CD4-positive, alpha-beta T cell (primary cell): ENCODE data around the gene AKAP9. TPM values are rescaled to one million over a fixed set of nuclear protein-coding genes. Genes with fewer than 3 reads are reported as not detected.
"Not testable (repeated sequence)": the region's sequence is repeated elsewhere in the genome, so short reads cannot be mapped to it uniquely, and the experiment has no call there.

ENCODE experiments used
- ATAC-seq: fragments of 200-7000 bp; cut with Tn5 transposase; one replicate; pipeline ENCODE4 v1.10.0; 2022; ENCODE audit warnings: mild to moderate bottlenecking; ENCODE audit not compliant: poor library complexity
- CTCF ChIA-PET: fragments of 350-600 bp; sonication (Branson Sonifier 250); formaldehyde crosslinking; loops from one replicate; lab custom pipeline; 2021; ENCODE audit warnings: antibody characterized with exemption, inconsistent platforms; lab: Charles Lee
- POLR2A ChIA-PET: fragments of 350-600 bp; sonication (Branson Sonifier 250); formaldehyde crosslinking; loops from one replicate; lab custom pipeline; 2021; ENCODE audit warnings: antibody characterized with exemption, inconsistent platforms; lab: Charles Lee
- DNase-seq, 14 experiments: peaks; one replicate each; pipeline ENCODE4 v3.0.0-alpha.2; 2013 to 2020; ENCODE audit warnings: mixed read lengths in 2 of 14
- H3K27ac ChIP-seq, 2 donors: one replicate each; pipeline versions ENCODE4 v1.5.1 to v1.7.0; 2013; ENCODE audit warnings: low read length in 2 of 2, low read depth in 1 of 2, mild to moderate bottlenecking in 1 of 2
- H3K27me3 ChIP-seq, 2 experiments: 1 replicate in 1 of 2; 2 replicates in 1 of 2; pipeline versions ENCODE4 v1.6.1 to v1.7.0; 2013; ENCODE audit warnings: low read length in 2 of 2, control low read depth in 1 of 2, mild to moderate bottlenecking in 1 of 2, moderate library complexity in 1 of 2; ENCODE audit not compliant: insufficient read depth in 2 of 2, control insufficient read depth in 1 of 2
- H3K36me3 ChIP-seq: one replicate; pipeline ENCODE4 v1.6.1; 2013; ENCODE audit warnings: low read length, control low read depth; ENCODE audit not compliant: insufficient read depth
- H3K4me1 ChIP-seq: one replicate; pipeline ENCODE4 v1.6.1; 2013; ENCODE audit warnings: low read length, control low read depth; ENCODE audit not compliant: insufficient read depth
- H3K4me3 ChIP-seq: one replicate; pipeline ENCODE4 v1.5.1; 2013; ENCODE audit warnings: mild to moderate bottlenecking, low read length, moderate library complexity
- H3K9me3 ChIP-seq, 2 experiments: 1 replicate in 1 of 2; 2 replicates in 1 of 2; pipeline versions ENCODE4 v1.6.1 to v1.7.0; 2013; ENCODE audit warnings: low read length in 2 of 2, mild to moderate bottlenecking in 2 of 2, control low read depth in 1 of 2, moderate library complexity in 1 of 2; ENCODE audit not compliant: control insufficient read depth in 1 of 2, insufficient read depth in 1 of 2
- H3K27ac Mint-ChIP-seq: one replicate; pipeline ENCODE4 v1.8.0; 2020; ENCODE audit warnings: mixed read lengths
- H3K27me3 Mint-ChIP-seq: one replicate; pipeline ENCODE4 v1.8.0; 2021; ENCODE audit warnings: mixed read lengths
- H3K36me3 Mint-ChIP-seq: one replicate; pipeline ENCODE4 v1.8.0; 2021; ENCODE audit warnings: low read depth, mixed read lengths
- H3K4me1 Mint-ChIP-seq: one replicate; pipeline ENCODE4 v1.8.0; 2021; ENCODE audit warnings: low read depth, mixed read lengths
- H3K4me3 Mint-ChIP-seq: one replicate; pipeline ENCODE4 v1.8.0; 2020; ENCODE audit warnings: mild to moderate bottlenecking, mixed read lengths
- H3K9me3 Mint-ChIP-seq: one replicate; pipeline ENCODE4 v1.8.0; 2020; ENCODE audit warnings: mixed read lengths
- CTCF ChIP-seq: fragments of 200-600 bp; IDR thresholded peaks from one replicate; pipeline ENCODE4 v1.8.0; 2022; ENCODE audit warnings: antibody characterized with exemption, mild to moderate bottlenecking
- intact Hi-C, 2 experiments: fragments of 100-400 bp; cut with DNase I in 1 of 2; cut with micrococcal nuclease in 1 of 2; formaldehyde crosslinking; loops; one replicate each; pipeline versions ENCODE4 v1.15.1 to v1.9.0; 2023 to 2025; cut with DNase I, micrococcal nuclease
- total RNA-seq, 174 experiments: library from RNA in 2 of 174; stranded (reverse) in 2 of 174; gene quantifications; one replicate each; pipeline ENCODE4 v1.2.3 and lab custom pipeline; 2021 to 2026

Gene AKAP9
- total RNA-seq, 2 experiments from 2014 or later = 62.5 to 64.8 TPM

- ChIA-PET CTCF (no interaction called here), POLR2A (no interaction called here)
- H3K9me3 ChIP-seq = no peaks in the 10 kb centered on the region
- intact Hi-C loops = no loop called here
- H3K4me3 Mint-ChIP-seq = no peak overlapping the region
- H3K27ac Mint-ChIP-seq = no peak overlapping the region
- no peak overlapping the region for H3K27ac ChIP-seq
- H3K4me1 Mint-ChIP-seq = peaks cover 42% of the 10 kb centered on the region
- no peaks in the 10 kb centered on the region for H3K27me3 ChIP-seq
- H3K4me1 ChIP-seq = peaks cover 3% of the 10 kb centered on the region
- DNase-seq (no peak), ATAC-seq (no peak)
- no peak overlapping the region for H3K4me3 ChIP-seq
- no peak for TF ChIP-seq CTCF
- H3K36me3 ChIP-seq = peaks cover 5% of the 10 kb centered on the region
- H3K27me3 Mint-ChIP-seq = no peaks in the 10 kb centered on the region
- H3K36me3 Mint-ChIP-seq = peaks cover 4% of the 10 kb centered on the region
- H3K9me3 Mint-ChIP-seq = no peaks in the 10 kb centered on the region
Measured at GRCh38 chr7:91959023-91959422, 18.4 kb downstream of the AKAP9 start.

GRCh38 chr7:91961816-91962215 is 21.2 kb downstream of the AKAP9 start:
- no peak for DNase-seq
- TF ChIP-seq CTCF = no peak
- POLR2A ChIA-PET = no interaction called here
- intact Hi-C loops = no loop called here
- no peaks in the 10 kb centered on the region for H3K27me3 Mint-ChIP-seq
- peaks cover 15% of the 10 kb centered on the region for H3K36me3 Mint-ChIP-seq
- H3K4me3 ChIP-seq = no peak overlapping the region
- H3K4me3 Mint-ChIP-seq = no peak overlapping the region
- H3K36me3 ChIP-seq = no peaks in the 10 kb centered on the region
- peaks cover 2% of the 10 kb centered on the region for H3K9me3 Mint-ChIP-seq
- no peak overlapping the region for H3K27ac Mint-ChIP-seq
- no peak for ATAC-seq
- peaks cover 44% of the 10 kb centered on the region for H3K4me1 Mint-ChIP-seq
- no peaks in the 10 kb centered on the region for H3K27me3 ChIP-seq
- CTCF ChIA-PET = no interaction called here
- peaks cover 3% of the 10 kb centered on the region for H3K4me1 ChIP-seq
- H3K9me3 ChIP-seq = no peaks in the 10 kb centered on the region
- no peak overlapping the region for H3K27ac ChIP-seq

GRCh38 chr7:91962419-91962818 is 21.8 kb downstream of the AKAP9 start:
- H3K27ac ChIP-seq = no peak overlapping the region
- DNase-seq = no peak
- no peaks in the 10 kb centered on the region for H3K27me3 ChIP-seq
- H3K4me1 Mint-ChIP-seq = peaks cover 49% of the 10 kb centered on the region
- H3K4me3 Mint-ChIP-seq = no peak overlapping the region
- CTCF ChIA-PET = no interaction called here
- H3K27ac Mint-ChIP-seq = no peak overlapping the region
- H3K4me1 ChIP-seq = peaks cover 3% of the 10 kb centered on the region
- TF ChIP-seq CTCF = no peak
- H3K9me3 Mint-ChIP-seq = peaks cover 2% of the 10 kb centered on the region
- no peaks in the 10 kb centered on the region for H3K36me3 ChIP-seq
- peaks cover 15% of the 10 kb centered on the region for H3K36me3 Mint-ChIP-seq
- intact Hi-C loops = no loop called here
- H3K4me3 ChIP-seq = no peak overlapping the region
- H3K9me3 ChIP-seq = no peaks in the 10 kb centered on the region
- no peak for ATAC-seq
- H3K27me3 Mint-ChIP-seq = no peaks in the 10 kb centered on the region
- POLR2A ChIA-PET = no interaction called here

- H3K9me3 Mint-ChIP-seq, ATAC-seq, intact Hi-C loops, H3K4me3 Mint-ChIP-seq, H3K4me1 ChIP-seq, H3K27me3 ChIP-seq, POLR2A ChIA-PET, H3K9me3 ChIP-seq, H3K36me3 ChIP-seq, H3K4me3 ChIP-seq, DNase-seq, H3K27ac ChIP-seq, H3K27me3 Mint-ChIP-seq: not testable (repeated sequence)
- Mint-ChIP-seq H3K27ac (peak overlapping the region; percentile 2), H3K4me1 (peaks cover 68% of the 10 kb centered on the region), H3K36me3 (peaks cover 15% of the 10 kb centered on the region)
- CTCF ChIA-PET = interaction anchor here (0.6 kb wide), 1 partner anchor 189 kb away, joined by 4 read pairs; no protein-coding TSS in a partner anchor
Measured at GRCh38 chr7:91967513-91967912, 26.9 kb downstream of the AKAP9 start.
